IMR-90 (cell line): ENCODE results near the gene HSF2. TPM values are rescaled to one million over a fixed set of nuclear protein-coding genes. Genes with fewer than 3 reads are reported as not detected.

Experiments
- ATAC-seq: fragments of 200-7000 bp; cut with Tn5 transposase; 2 replicates; pipeline ENCODE4 v1.9.1; 2020; ENCODE audit warnings: low read depth, mild to moderate bottlenecking, moderate library complexity
- BruUV-seq: library from RNA; stranded (reverse); fragments of 400-500 nt; replicated peaks from 2 replicates; lab custom pipeline; 2021; lab: Mats Ljungman, UMichigan
- CTCF ChIA-PET: fragments of 300-600 bp; formaldehyde crosslinking; extraction: SDS; loops from one replicate; lab custom pipeline; 2021; ENCODE audit warnings: antibody characterized with exemption; lab: Yijun Ruan, JAX
- POLR2A ChIA-PET: fragments of 300-600 bp; sonication (Branson Sonifier 250); formaldehyde crosslinking; loops from one replicate; lab custom pipeline; 2022; ENCODE audit warnings: antibody characterized with exemption; ENCODE audit not compliant: unreplicated experiment; lab: Charles Lee
- DNase-seq: peaks from one replicate; pipeline ENCODE4 v3.0.0; 2013
- H2AFZ ChIP-seq: replicated peaks from 2 replicates; pipeline ENCODE3; 2013; ENCODE audit warnings: low read length, mild to moderate bottlenecking; ENCODE audit not compliant: poor library complexity
- H2AK5ac ChIP-seq: 2 replicates; pipeline ENCODE4 v1.6.1; 2013; ENCODE audit warnings: low read depth, low read length, inconsistent platforms
- H2AK9ac ChIP-seq: replicated peaks from 2 replicates; pipeline ENCODE3; 2013; ENCODE audit warnings: mild to moderate bottlenecking, low read depth, low read length, moderate library complexity; ENCODE audit not compliant: poor library complexity
- H2BK120ac ChIP-seq: 2 replicates; pipeline ENCODE4 v1.6.1; 2013; ENCODE audit warnings: low read depth, low read length, inconsistent platforms
- H2BK15ac ChIP-seq: 3 replicates; pipeline ENCODE4 v1.6.1; 2013; ENCODE audit warnings: low read depth, low read length, inconsistent platforms
- H2BK20ac ChIP-seq: 2 replicates; pipeline ENCODE4 v1.6.1; 2013; ENCODE audit warnings: low read depth, mild to moderate bottlenecking, inconsistent platforms, low read length, moderate library complexity
- H2BK5ac ChIP-seq: 2 replicates; pipeline ENCODE4 v1.6.1; 2013; ENCODE audit warnings: mild to moderate bottlenecking, low read depth, low read length, inconsistent platforms; ENCODE audit not compliant: poor library complexity, severe bottlenecking
- H3K14ac ChIP-seq: replicated peaks from 2 replicates; pipeline ENCODE4 v1.6.1; 2013; ENCODE audit warnings: low read depth, low read length, inconsistent platforms
- H3K18ac ChIP-seq: 2 replicates; pipeline ENCODE4 v1.6.1; 2013; ENCODE audit warnings: low read depth, low read length, control low read depth
- H3K23ac ChIP-seq: 2 replicates; pipeline ENCODE4 v1.6.1; 2013; ENCODE audit warnings: low read depth, low read length, inconsistent platforms
- H3K27ac ChIP-seq: 2 replicates; pipeline ENCODE4 v1.5.1; 2013; ENCODE audit warnings: mild to moderate bottlenecking, control low read depth, low read length; ENCODE audit not compliant: insufficient read depth
- H3K27me3 ChIP-seq: 2 replicates; pipeline ENCODE4 v1.6.1; 2013; ENCODE audit warnings: low read length; ENCODE audit not compliant: control insufficient read depth, insufficient read depth
- H3K36me3 ChIP-seq: 2 replicates; pipeline ENCODE4 v1.6.1; 2013; ENCODE audit warnings: low read length, mixed read lengths; ENCODE audit not compliant: control insufficient read depth, insufficient read depth
- H3K4ac ChIP-seq: 2 replicates; pipeline ENCODE4 v1.6.1; 2013; ENCODE audit warnings: low read depth, low read length, inconsistent platforms
- H3K4me1 ChIP-seq: 2 replicates; pipeline ENCODE4 v1.6.1; 2013; ENCODE audit warnings: low read length, mixed read lengths; ENCODE audit not compliant: control insufficient read depth, insufficient read depth
- H3K4me2 ChIP-seq: 2 replicates; pipeline ENCODE4 v1.6.1; 2013; ENCODE audit warnings: low read depth, mild to moderate bottlenecking, control low read depth, low read length, moderate library complexity
- H3K4me3 ChIP-seq: 2 replicates; pipeline ENCODE4 v1.5.1; 2013; ENCODE audit warnings: low read depth, mild to moderate bottlenecking, control low read depth, low read length, moderate library complexity; ENCODE audit not compliant: insufficient read depth
- H3K56ac ChIP-seq: 2 replicates; pipeline ENCODE4 v1.6.1; 2013; ENCODE audit warnings: low read length, inconsistent platforms; ENCODE audit not compliant: insufficient read depth; ENCODE audit errors: extremely low read depth
- H3K79me1 ChIP-seq, 2 experiments: 2 replicates each; pipeline ENCODE4 v1.6.1; 2013; ENCODE audit warnings: low read length in 2 of 2, inconsistent platforms in 1 of 2, low read depth in 1 of 2
- H3K9ac ChIP-seq: 2 replicates; pipeline ENCODE4 v1.6.1; 2013; ENCODE audit warnings: low read depth, low read length, control low read depth
- H3K9me1 ChIP-seq: 2 replicates; pipeline ENCODE4 v1.6.1; 2013; ENCODE audit warnings: low read length, inconsistent platforms; ENCODE audit not compliant: insufficient read depth
- H3K9me3 ChIP-seq: 2 replicates; pipeline ENCODE4 v1.6.1; 2013; ENCODE audit warnings: low read length; ENCODE audit not compliant: control insufficient read depth, insufficient read depth
- H4K20me1 ChIP-seq: 2 replicates; pipeline ENCODE4 v1.6.1; 2013; ENCODE audit warnings: low read length, inconsistent platforms; ENCODE audit not compliant: insufficient read depth
- H4K5ac ChIP-seq: 2 replicates; pipeline ENCODE4 v1.6.1; 2013; ENCODE audit warnings: mild to moderate bottlenecking, low read depth, low read length, control low read depth
- H4K8ac ChIP-seq, 2 experiments: 2 replicates each; pipeline ENCODE4 v1.6.1; 2013; ENCODE audit warnings: low read depth in 2 of 2, low read length in 2 of 2, control low read depth in 1 of 2, inconsistent platforms in 1 of 2
- H4K91ac ChIP-seq: 2 replicates; pipeline ENCODE4 v1.6.1; 2013; ENCODE audit warnings: low read depth, low read length, inconsistent platforms; ENCODE audit not compliant: insufficient read depth
- BHLHE40 ChIP-seq: fragments of 150-350 bp; IDR thresholded peaks from 2 replicates; pipeline ENCODE4 v1.6.1; 2016; ENCODE audit warnings: mild to moderate bottlenecking, low read depth, low read length
- CHD1 ChIP-seq: IDR thresholded peaks from 2 replicates; pipeline ENCODE4 v1.6.1; 2012; ENCODE audit warnings: low read depth, low read length, improper control_type of control experiment
- CTCF ChIP-seq: conservative IDR thresholded peaks from 2 replicates; pipeline ENCODE4 v1.5.1; 2012; ENCODE audit warnings: mild to moderate bottlenecking, low read depth, low read length, improper control_type of control experiment
- ELK1 ChIP-seq: fragments of 150-350 bp; IDR thresholded peaks from 2 replicates; pipeline ENCODE4 v1.6.1; 2016; ENCODE audit warnings: low read depth, mild to moderate bottlenecking, low read length, moderate library complexity, borderline replicate concordance
- FOS ChIP-seq: fragments of 150-350 bp; IDR thresholded peaks from 2 replicates; pipeline ENCODE4 v1.6.1; 2016; ENCODE audit warnings: low read depth, low read length
- NFE2L2 ChIP-seq: fragments of 150-350 bp; IDR thresholded peaks from 2 replicates; pipeline ENCODE4 v1.6.1; 2016; ENCODE audit warnings: low read depth, mild to moderate bottlenecking, low read length
- RCOR1 ChIP-seq: IDR thresholded peaks from 2 replicates; pipeline ENCODE4 v1.6.1; 2012; ENCODE audit warnings: mild to moderate bottlenecking, low read length, improper control_type of control experiment; ENCODE audit not compliant: insufficient replicate concordance
- RFX5 ChIP-seq: IDR thresholded peaks from 2 replicates; pipeline ENCODE4 v1.8.0; 2012; ENCODE audit warnings: low read depth, mild to moderate bottlenecking, low read length, moderate library complexity
- dilution Hi-C: fragments of 300-500 bp; cut with HindIII; formaldehyde crosslinking; loops from one replicate; pipeline ENCODE4 v1.14.3; 2018; ENCODE audit warnings: low sequenced_read_pairs; ENCODE audit not compliant: unreplicated experiment
- in situ Hi-C: fragments of 300-500 bp; cut with MboI; formaldehyde crosslinking; loops from 3 replicates; pipeline ENCODE4 v1.14.3; 2019; ENCODE audit warnings: low sequenced_read_pairs, inconsistent platforms, mixed read lengths
- intact Hi-C: fragments of 100-400 bp; cut with micrococcal nuclease; formaldehyde crosslinking; loops from 2 replicates; pipeline ENCODE4 v1.10.0; 2022
- polyA plus RNA-seq, 3 experiments: library from polyadenylated mRNA; depleted of rRNA; stranded (reverse); fragments of >200 nt; gene quantifications; 2 replicates each; pipeline ENCODE4 v1.2.3, GENCODE V29; 2012; ENCODE audit warnings: low replicate concordance in 1 of 3
- total RNA-seq: library from RNA; depleted of rRNA; stranded (reverse); fragments of >200 nt; gene quantifications from 2 replicates; pipeline ENCODE4 v1.2.3, GENCODE V29; 2012

The HSF2 gene
- total and polyA plus RNA-seq, 2 of the 4 experiments (the other 2 are of a cell fraction) = 17.6 to 28.9 TPM

- Histone ChIP-seq H3K27ac (no peak overlapping the region), H2BK5ac (no peak overlapping the region), H3K27me3 (no peaks in the 10 kb centered on the region), H4K91ac (no peak overlapping the region), H2BK20ac (no peak overlapping the region), H4K8ac (no peak overlapping the region), H3K9me1 (no peaks in the 10 kb centered on the region), H3K14ac (no peak overlapping the region), H3K4me3 (no peak overlapping the region), H3K4me1 (0 out of 2 replicates have a peak, but pooled peaks cover 2% of the 10 kb centered on the region), H2AFZ (no peak overlapping the region), H3K4ac (no peak overlapping the region), H2BK15ac (no peak overlapping the region), H3K79me1 (peaks cover 0 to 3% of the 10 kb centered on the region in 2 experiments; a peak in 2 of 4 replicates), H4K20me1 (no peaks in the 10 kb centered on the region), H3K9ac (no peak overlapping the region), H3K4me2 (no peak overlapping the region), H2AK9ac (no peak overlapping the region), H4K5ac (no peak overlapping the region), H3K56ac (no peak overlapping the region), H3K36me3 (peaks cover 6% of the 10 kb centered on the region), H3K23ac (no peak overlapping the region), H3K18ac (no peak overlapping the region), H2BK120ac (no peak overlapping the region), H2AK5ac (no peak overlapping the region), H3K9me3 (no peaks in the 10 kb centered on the region)
- TF ChIP-seq RCOR1 (no peak), BHLHE40 (no peak), RFX5 (no peak), CHD1 (no peak), FOS (no peak), NFE2L2 (no peak), ELK1 (no peak), CTCF (no peak)
- in situ Hi-C loops (no loop called here), dilution Hi-C loops (no loop called here), intact Hi-C loops (no loop called here)
- ATAC-seq (no peak), DNase-seq (no peak)
- no TSS peak for BruUV-seq
- ChIA-PET POLR2A (no interaction called here), CTCF (no interaction called here)
Measured at GRCh38 chr6:122429323-122429722, 29.9 kb downstream of the HSF2 start.
